ENCODE data around the gene H3-3A.
A peak's percentile ranks its signal among the peaks of the same experiment; 100 is the strongest.

The H3-3A gene

GRCh38 chr1:226109829-226110248 is 47.3 kb downstream of the H3-3A start:
- TF ChIP-seq CTCF (conservative IDR thresholded peaks at IDR 0.05; ENCODE audit: control insufficient read depth, insufficient read depth, low read depth, low read length): no peak

GRCh38 chr1:226110249-226111097 is 48.0 kb downstream of the H3-3A start:
- TF ChIP-seq CTCF (conservative IDR thresholded peaks at IDR 0.05; ENCODE audit: control insufficient read depth, insufficient read depth, low read depth, low read length): no peak
- peak; percentile 61 for DNase-seq (ENCODE audit: low read depth)
- peak overlapping the region; percentile 47 for H3K4me3 ChIP-seq (ENCODE audit: control insufficient read depth, low read depth, low read length)

More at GRCh38 chr1:226109829-226110248, 47.3 kb downstream of the H3-3A start:
- peak; percentile 75 for DNase-seq (ENCODE audit: low read depth)
- H3K4me3 ChIP-seq (ENCODE audit: control insufficient read depth, low read depth, low read length): peak overlapping the region; percentile 55

- DNase-seq (ENCODE audit: low read depth): no peak
- peak overlapping the region; percentile 47 for H3K4me3 ChIP-seq (ENCODE audit: control insufficient read depth, low read depth, low read length)
- no peak for TF ChIP-seq CTCF (conservative IDR thresholded peaks at IDR 0.05; ENCODE audit: control insufficient read depth, insufficient read depth, low read depth, low read length)
These were observed 48.8 kb downstream of the H3-3A start for GRCh38 chr1:226111098-226111882.

GRCh38 chr1:226111883-226112261 is 49.4 kb downstream of the H3-3A start:
- H3K4me3 ChIP-seq (ENCODE audit: control insufficient read depth, low read depth, low read length): no peak overlapping the region
- no peak for TF ChIP-seq CTCF (conservative IDR thresholded peaks at IDR 0.05; ENCODE audit: control insufficient read depth, insufficient read depth, low read depth, low read length)
- DNase-seq (ENCODE audit: low read depth): no peak

GRCh38 chr1:226112626-226113025 is 50.1 kb downstream of the H3-3A start:
- no peak overlapping the region for H3K4me3 ChIP-seq (ENCODE audit: control insufficient read depth, low read depth, low read length)
- DNase-seq (ENCODE audit: low read depth): no peak
- no peak for TF ChIP-seq CTCF (conservative IDR thresholded peaks at IDR 0.05; ENCODE audit: control insufficient read depth, insufficient read depth, low read depth, low read length)

- no peak for TF ChIP-seq CTCF (conservative IDR thresholded peaks at IDR 0.05; ENCODE audit: control insufficient read depth, insufficient read depth, low read depth, low read length)
- no peak overlapping the region for H3K4me3 ChIP-seq (ENCODE audit: control insufficient read depth, low read depth, low read length)
- DNase-seq (ENCODE audit: low read depth): no peak
These were observed 54.2 kb downstream of the H3-3A start for GRCh38 chr1:226116673-226117072.

All from fibroblast of mammary gland (primary cell).